ENCODE measurements around the gene FOXM1. TPM values are rescaled to one million over a fixed set of nuclear protein-coding genes. Genes with fewer than 3 reads are reported as not detected.

FOXM1 gene
- total RNA-seq, 1 donor from 2014 or later, result 0.51 TPM

Other genes starting within 250 kb of the FOXM1 start
- gene FKBP4, start 82.2 kb downstream of the FOXM1 start, total RNA-seq, result 51.3 TPM
- 23.4 TPM for gene ITFG2, start 64.5 kb downstream of the FOXM1 start, total RNA-seq
- 1.3 TPM for gene NRIP2, start 42.1 kb downstream of the FOXM1 start, total RNA-seq
- not detected for gene TEX52, start 20.1 kb downstream of the FOXM1 start, total RNA-seq
- gene RHNO1, start within 50 bp of the FOXM1 start, total RNA-seq, result 7.1 TPM
- 18.0 TPM for gene TULP3, start 13.7 kb upstream of the FOXM1 start, total RNA-seq
- gene TEAD4, start 82.2 kb upstream of the FOXM1 start, total RNA-seq, result 19.2 TPM
- gene TSPAN9, start 200.2 kb upstream of the FOXM1 start, total RNA-seq, result 36.9 TPM

Data from mesenteric fat pad (tissue), 1 donor.